ENCODE data around the gene XIST. TPM values are rescaled to one million over a fixed set of nuclear protein-coding genes. Genes with fewer than 3 reads are reported as not detected.
"Not testable (repeated sequence)": the region's sequence is repeated elsewhere in the genome, so short reads cannot be mapped to it uniquely, and the experiment has no call there.

XIST gene
- total RNA-seq: 100 to 1,000 TPM in 2 of 4 donors, under 1 TPM in 2; 0.24 to 209 (median 91.2) TPM

- TF ChIP-seq CTCF (IDR thresholded peaks at IDR 0.05): no peak
- no peak for DNase-seq (ENCODE audit: low spot score)
- ATAC-seq (ENCODE audit: low FRiP score): no peak
Observed at GRCh38 chrX:73852467-73852866, at the start of gene XIST. TSS of gene XIST (minus strand) at chrX:73852714.

- not testable (repeated sequence) for ATAC-seq (ENCODE audit: low FRiP score)
Observed at GRCh38 chrX:73898315-73898714, 45.8 kb upstream of the XIST start.

GRCh38 chrX:73892515-73893090 lies 40.1 kb upstream of the XIST start:
- ATAC-seq (ENCODE audit: low FRiP score); DNase-seq (ENCODE audit: low spot score): not testable (repeated sequence)

More at GRCh38 chrX:73898315-73898714, 45.8 kb upstream of the XIST start:
- DNase-seq (ENCODE audit: low spot score): not testable (repeated sequence)

GRCh38 chrX:73882260-73882659 lies 29.7 kb upstream of the XIST start:
- not testable (repeated sequence) for DNase-seq (ENCODE audit: low spot score); ATAC-seq (ENCODE audit: low FRiP score)

GRCh38 chrX:73877687-73878086 lies 25.2 kb upstream of the XIST start:
- TF ChIP-seq CTCF (IDR thresholded peaks at IDR 0.05): no peak
- DNase-seq (ENCODE audit: low spot score) (no peak), ATAC-seq (ENCODE audit: low FRiP score) (no peak)

GRCh38 chrX:73876911-73877310 lies 24.4 kb upstream of the XIST start:
- DNase-seq (ENCODE audit: low spot score): no peak
- TF ChIP-seq CTCF (IDR thresholded peaks at IDR 0.05): no peak
- ATAC-seq (ENCODE audit: low FRiP score): no peak

- no peak for TF ChIP-seq CTCF (IDR thresholded peaks at IDR 0.05)
- DNase-seq (ENCODE audit: low spot score): no peak
- no peak for ATAC-seq (ENCODE audit: low FRiP score)
Observed at GRCh38 chrX:73868916-73869315, 16.4 kb upstream of the XIST start.

- ATAC-seq (ENCODE audit: low FRiP score) (no peak), DNase-seq (ENCODE audit: low spot score) (no peak)
- TF ChIP-seq CTCF (IDR thresholded peaks at IDR 0.05): no peak
Observed at GRCh38 chrX:73867144-73867543, 14.6 kb upstream of the XIST start.

- no peak for TF ChIP-seq CTCF (IDR thresholded peaks at IDR 0.05)
- DNase-seq (ENCODE audit: low spot score) (no peak), ATAC-seq (ENCODE audit: low FRiP score) (no peak)
Observed at GRCh38 chrX:73863852-73864251, 11.3 kb upstream of the XIST start.

All from omental fat pad (tissue), 4 donors.